ENCODE measurements around the gene MED13. TPM values are rescaled to one million over a fixed set of nuclear protein-coding genes. Genes with fewer than 3 reads are reported as not detected.

The MED13 gene
- total RNA-seq, 4 donors from 2014 or later, result 79.8 to 88.4 (median 87.4) TPM

DNA sequence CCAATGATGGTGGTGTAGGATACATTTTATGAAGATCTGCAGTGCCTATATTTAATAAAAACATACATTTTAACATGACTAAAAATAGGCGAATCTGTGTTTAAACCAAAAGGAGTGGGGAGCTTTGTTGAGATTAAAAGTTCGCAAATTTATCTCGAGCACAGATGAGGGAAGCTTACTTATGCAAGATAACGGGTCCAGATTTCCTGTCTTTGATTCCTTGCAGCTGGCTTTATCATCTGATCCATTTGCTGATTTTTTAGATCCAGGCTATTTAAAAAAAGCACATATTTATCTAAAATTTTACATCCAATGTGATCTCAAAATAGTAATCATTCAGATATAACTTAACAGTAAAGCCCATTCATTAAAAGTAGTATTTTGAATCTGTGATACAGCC is 80.3 kb downstream of the MED13 start:
- no peak for ATAC-seq (ENCODE audit: low FRiP score)
- DNase-seq (ENCODE audit: low spot score), result no peak
- TF ChIP-seq, protein P1, sequence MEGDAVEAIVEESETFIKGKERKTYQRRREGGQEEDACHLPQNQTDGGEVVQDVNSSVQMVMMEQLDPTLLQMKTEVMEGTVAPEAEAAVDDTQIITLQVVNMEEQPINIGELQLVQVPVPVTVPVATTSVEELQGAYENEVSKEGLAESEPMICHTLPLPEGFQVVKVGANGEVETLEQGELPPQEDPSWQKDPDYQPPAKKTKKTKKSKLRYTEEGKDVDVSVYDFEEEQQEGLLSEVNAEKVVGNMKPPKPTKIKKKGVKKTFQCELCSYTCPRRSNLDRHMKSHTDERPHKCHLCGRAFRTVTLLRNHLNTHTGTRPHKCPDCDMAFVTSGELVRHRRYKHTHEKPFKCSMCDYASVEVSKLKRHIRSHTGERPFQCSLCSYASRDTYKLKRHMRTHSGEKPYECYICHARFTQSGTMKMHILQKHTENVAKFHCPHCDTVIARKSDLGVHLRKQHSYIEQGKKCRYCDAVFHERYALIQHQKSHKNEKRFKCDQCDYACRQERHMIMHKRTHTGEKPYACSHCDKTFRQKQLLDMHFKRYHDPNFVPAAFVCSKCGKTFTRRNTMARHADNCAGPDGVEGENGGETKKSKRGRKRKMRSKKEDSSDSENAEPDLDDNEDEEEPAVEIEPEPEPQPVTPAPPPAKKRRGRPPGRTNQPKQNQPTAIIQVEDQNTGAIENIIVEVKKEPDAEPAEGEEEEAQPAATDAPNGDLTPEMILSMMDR (IDR thresholded peaks at IDR 0.05), result no peak

DNA sequence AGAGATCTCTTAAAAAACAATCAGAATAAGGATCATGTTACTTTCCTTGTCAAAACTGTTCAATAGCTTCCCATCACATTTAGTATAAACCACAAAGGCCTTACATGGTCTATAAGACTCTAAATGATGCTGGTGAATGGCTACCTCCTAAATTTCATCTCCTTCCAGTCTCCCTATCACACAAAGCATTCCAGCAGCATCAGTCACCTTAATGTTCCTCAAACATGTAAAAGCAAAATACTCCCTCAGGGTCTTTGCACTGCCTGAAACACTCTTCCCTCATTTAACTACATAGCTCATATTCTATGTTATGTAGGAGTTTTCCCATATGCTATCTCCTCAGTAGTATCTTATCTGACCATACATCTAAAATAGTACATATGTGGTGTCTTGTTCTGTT is 83.8 kb downstream of the MED13 start:
- TF ChIP-seq, protein P1 (IDR thresholded peaks at IDR 0.05), result no peak
- ATAC-seq (ENCODE audit: low FRiP score) (no peak), DNase-seq (ENCODE audit: low spot score) (no peak)

DNA sequence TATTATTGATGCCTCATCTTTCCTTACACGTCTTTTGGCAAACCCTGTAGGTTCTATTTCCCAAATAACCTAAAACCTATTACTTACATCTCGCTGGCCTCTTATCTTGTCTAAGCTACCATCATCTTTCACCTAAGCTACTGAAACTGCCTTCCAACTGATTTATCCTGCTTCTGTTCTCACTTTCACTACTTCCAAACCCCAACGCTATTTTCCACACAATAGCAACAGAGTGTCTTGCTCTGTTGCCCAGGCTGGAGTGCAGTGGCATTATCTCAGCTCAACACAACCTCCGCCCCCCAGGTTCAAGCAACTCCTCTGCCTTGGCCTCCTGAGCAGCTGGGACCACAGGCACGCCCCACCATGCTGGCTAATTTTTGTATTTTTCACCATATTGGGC is 84.5 kb downstream of the MED13 start:
- TF ChIP-seq, protein P1 (IDR thresholded peaks at IDR 0.05), result no peak

DNA sequence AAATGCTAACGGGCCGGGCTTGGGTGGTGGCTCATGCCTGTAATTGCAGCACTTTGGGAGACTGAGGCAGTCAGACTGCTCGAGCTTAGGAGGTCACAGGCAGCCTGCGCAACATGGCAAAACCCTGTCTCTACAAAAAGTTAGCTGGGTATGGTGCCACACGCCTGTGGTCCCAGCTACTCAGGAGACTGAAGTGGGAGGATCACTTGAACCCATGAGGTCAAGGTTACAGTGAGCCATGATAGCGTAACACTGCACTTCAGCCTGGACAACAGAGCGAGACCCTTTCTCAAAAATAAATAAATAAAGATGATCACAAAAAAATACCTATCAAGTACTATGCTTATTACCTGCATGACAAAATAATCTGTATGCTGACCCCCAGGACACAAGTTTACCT is 91.0 kb downstream of the MED13 start:
- TF ChIP-seq, protein P1 (IDR thresholded peaks at IDR 0.05), result no peak
- DNase-seq (ENCODE audit: low spot score) (no peak), ATAC-seq (ENCODE audit: low FRiP score) (no peak)

More for the DNA sequence above, 84.5 kb downstream of the MED13 start:
- ATAC-seq (ENCODE audit: low FRiP score), result no peak
- no peak for DNase-seq (ENCODE audit: low spot score)

DNA sequence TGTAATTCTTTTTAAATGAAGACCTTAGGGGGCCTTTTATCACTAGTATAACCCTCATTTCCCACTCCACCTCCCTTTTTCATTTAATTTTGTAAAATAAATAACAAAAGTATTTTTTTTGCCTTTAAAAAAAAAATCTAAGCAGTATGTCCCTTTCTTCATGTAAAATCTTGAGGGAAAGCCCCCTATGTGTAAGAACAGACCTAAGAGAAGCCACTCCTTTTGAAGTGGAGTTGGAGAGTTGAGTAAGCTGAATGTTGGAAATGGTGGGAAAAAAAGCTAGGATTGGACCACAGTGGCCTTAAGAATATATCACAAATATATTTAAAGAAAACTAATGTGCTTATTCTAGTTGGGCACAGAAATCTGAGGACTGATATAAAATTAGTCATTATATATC is 92.8 kb downstream of the MED13 start:
- ATAC-seq (ENCODE audit: low FRiP score), result no peak
- TF ChIP-seq, protein P1 (IDR thresholded peaks at IDR 0.05), result no peak
- no peak for DNase-seq (ENCODE audit: low spot score)

DNA sequence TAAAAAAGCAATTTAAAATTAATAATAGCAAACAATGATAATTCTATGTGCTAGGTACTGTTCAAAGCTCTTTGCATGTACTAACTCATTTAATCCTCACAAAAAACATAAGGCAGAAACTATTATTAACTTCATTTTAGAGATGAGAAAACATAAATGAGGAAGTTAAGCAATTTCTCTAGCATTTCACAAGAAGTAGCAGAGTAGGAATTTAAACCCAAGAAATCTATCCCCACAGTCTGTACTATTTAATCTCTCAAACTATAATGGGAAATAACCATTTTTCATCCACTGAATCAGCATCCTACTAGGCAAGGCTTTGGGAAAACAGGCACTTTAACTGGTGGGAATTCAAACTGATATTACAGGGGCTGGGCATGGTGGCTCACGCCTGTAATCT is 95.0 kb downstream of the MED13 start:
- TF ChIP-seq, protein P1 (IDR thresholded peaks at IDR 0.05), result no peak
- no peak for DNase-seq (ENCODE audit: low spot score)
- ATAC-seq (ENCODE audit: low FRiP score), result no peak

DNA sequence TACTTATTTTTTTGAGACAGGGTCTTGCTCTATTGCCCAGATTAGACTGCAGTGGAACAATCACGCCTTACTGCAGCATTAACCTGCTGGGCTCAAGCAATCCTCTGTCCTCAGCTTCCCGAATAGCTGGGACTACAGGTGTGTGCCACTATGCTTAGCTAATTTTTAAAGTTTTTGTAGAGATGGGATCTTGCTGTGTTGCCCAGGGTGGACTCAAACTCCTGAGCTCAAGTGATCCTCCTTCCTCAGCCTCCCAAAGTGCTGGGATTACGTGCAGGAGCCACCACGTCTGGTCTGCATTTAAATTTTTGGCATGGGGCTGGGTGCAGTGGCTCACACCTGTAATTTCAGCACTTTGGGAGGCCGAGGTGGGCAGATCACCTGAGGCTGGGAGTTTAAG is 96.3 kb downstream of the MED13 start:
- no peak for ATAC-seq (ENCODE audit: low FRiP score)
- no peak for DNase-seq (ENCODE audit: low spot score)
- TF ChIP-seq, protein P1 (IDR thresholded peaks at IDR 0.05), result no peak
